ENCODE data around the gene PRDM16.

DNA sequence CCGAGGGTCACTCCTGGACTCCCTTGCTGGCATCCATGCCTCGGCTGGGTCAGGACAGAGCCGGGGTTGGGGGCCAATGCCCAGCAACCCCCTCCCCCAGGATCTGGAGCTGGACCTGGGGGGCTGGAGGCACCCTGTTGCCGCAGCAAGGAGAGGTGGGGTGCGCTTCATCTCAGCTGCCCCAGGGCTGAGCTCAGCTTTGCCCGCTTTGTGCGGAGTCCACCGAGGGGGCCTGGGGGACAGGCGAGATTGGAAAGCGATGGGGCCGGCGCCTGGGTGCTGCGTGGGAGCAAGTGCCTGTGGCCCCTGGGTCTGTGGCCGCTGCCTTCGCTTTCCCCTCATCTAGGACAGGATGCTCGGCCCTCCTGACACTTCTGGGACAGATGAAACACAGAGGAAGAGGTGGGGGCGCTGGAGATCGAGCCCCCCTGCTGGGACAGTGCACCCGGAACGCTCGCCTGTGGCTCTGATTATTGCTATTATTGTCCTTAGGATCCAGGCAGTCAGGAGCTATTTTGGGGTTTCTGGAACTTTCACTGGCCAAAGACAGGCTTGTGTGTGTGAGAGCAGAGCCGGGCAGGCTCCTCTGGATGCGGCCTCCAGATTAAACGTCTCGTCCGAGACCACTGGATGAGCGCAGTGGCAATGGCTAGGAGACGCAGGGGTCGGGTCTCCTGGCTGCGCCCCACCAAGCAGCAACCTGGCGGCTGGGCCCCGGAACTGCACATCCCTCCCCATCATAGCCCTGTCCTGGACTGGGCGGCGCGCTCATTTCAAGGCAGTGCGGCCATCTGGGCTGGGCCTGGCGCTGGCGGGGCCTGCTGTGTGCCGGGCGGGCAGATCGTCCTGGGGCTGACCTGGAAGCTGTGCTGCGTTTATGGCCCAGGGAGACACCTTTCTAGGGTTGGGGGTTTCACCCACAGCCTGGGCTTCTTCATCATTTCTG, 13.8 kb downstream of the PRDM16 start:
- TF ChIP-seq, protein P1, sequence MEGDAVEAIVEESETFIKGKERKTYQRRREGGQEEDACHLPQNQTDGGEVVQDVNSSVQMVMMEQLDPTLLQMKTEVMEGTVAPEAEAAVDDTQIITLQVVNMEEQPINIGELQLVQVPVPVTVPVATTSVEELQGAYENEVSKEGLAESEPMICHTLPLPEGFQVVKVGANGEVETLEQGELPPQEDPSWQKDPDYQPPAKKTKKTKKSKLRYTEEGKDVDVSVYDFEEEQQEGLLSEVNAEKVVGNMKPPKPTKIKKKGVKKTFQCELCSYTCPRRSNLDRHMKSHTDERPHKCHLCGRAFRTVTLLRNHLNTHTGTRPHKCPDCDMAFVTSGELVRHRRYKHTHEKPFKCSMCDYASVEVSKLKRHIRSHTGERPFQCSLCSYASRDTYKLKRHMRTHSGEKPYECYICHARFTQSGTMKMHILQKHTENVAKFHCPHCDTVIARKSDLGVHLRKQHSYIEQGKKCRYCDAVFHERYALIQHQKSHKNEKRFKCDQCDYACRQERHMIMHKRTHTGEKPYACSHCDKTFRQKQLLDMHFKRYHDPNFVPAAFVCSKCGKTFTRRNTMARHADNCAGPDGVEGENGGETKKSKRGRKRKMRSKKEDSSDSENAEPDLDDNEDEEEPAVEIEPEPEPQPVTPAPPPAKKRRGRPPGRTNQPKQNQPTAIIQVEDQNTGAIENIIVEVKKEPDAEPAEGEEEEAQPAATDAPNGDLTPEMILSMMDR (IDR thresholded peaks at IDR 0.05; ENCODE audit: borderline replicate concordance, extremely low read depth, low read length, poor library complexity, severe bottlenecking) = no peak
- TF ChIP-seq EZH2 (IDR thresholded peaks at IDR 0.05; ENCODE audit: borderline replicate concordance, low read depth, low read length, severe bottlenecking) = no peak
